ENCODE measurements around the gene INPP4B. TPM values are rescaled to one million over a fixed set of nuclear protein-coding genes. Genes with fewer than 3 reads are reported as not detected.
A peak's percentile ranks its signal among the peaks of the same experiment; 100 is the strongest.

INPP4B gene
- total and polyA plus RNA-seq, 7 experiments from 2014 or later, result 52.8 to 77.5 (median 64.2) TPM

DNA sequence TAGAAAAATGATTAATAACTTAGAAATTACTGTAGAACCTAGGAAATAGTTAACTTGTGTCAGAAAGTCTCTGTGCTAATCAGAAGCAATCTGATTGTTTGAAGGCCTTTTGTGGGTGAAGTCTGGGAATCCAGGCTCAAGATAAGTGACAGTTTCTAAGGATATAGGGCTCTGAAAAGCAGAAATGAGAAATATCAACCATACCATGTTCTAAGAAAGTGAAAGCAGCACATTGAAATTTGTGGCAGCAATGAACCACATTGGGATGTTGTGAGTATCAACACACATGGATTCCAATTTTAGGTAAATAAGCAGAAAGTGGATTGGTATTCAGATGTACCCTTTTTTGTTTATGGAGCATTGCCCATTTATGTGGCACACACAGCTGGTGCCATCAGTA lies 745.2 kb downstream of the INPP4B start:
- H3K27me3 Mint-ChIP-seq, result no peaks in the 10 kb centered on the region
- DNase-seq, result no peak
- no peak for ATAC-seq
- H3K4me3 Mint-ChIP-seq, result no peak overlapping the region
- peak overlapping the region in 4 of 9 donors; percentile 3 to 80 (median 30) for H3K27ac Mint-ChIP-seq
- intact Hi-C loops (cut with micrococcal nuclease), result no loop called here
- no peaks in the 10 kb centered on the region for H3K4me1 ChIP-seq (ENCODE audit: control insufficient read depth in 2 of 2, insufficient read depth in 2 of 2, low read length in 2 of 2)
- H3K36me3 Mint-ChIP-seq, result peaks cover 13 to 51% (median 28%) of the 10 kb centered on the region in 5 donors
- H3K9me3 Mint-ChIP-seq, result peaks cover 0 to 3% (median 0%) of the 10 kb centered on the region in 11 donors
- peaks cover 0 to 24% (median 10%) of the 10 kb centered on the region in 7 donors for H3K4me1 Mint-ChIP-seq
- no peak overlapping the region for H3K4me3 ChIP-seq (ENCODE audit: low read length)
- H3K9me3 ChIP-seq (ENCODE audit: control insufficient read depth in 2 of 3, low read length in 3 of 3), result no peaks in the 10 kb centered on the region
- POLR2A ChIA-PET, result no interaction called here
- peaks cover 0 to 14% (median 0%) of the 10 kb centered on the region in 3 experiments for H3K36me3 ChIP-seq (ENCODE audit: control insufficient read depth in 2 of 3, insufficient read depth in 3 of 3, low read length in 3 of 3)
- H3K27ac ChIP-seq (ENCODE audit: low read depth, low read length), result no peak overlapping the region
- CTCF ChIA-PET, result no interaction called here
- no peaks in the 10 kb centered on the region for H3K27me3 ChIP-seq (ENCODE audit: control insufficient read depth in 2 of 2, insufficient read depth in 2 of 2, low read length in 2 of 2)

GRCh38 chr4:142098900-142099545 lies 747.1 kb downstream of the INPP4B start:
- H3K36me3 Mint-ChIP-seq, result peaks cover 27 to 60% (median 39%) of the 10 kb centered on the region in 5 donors

DNA sequence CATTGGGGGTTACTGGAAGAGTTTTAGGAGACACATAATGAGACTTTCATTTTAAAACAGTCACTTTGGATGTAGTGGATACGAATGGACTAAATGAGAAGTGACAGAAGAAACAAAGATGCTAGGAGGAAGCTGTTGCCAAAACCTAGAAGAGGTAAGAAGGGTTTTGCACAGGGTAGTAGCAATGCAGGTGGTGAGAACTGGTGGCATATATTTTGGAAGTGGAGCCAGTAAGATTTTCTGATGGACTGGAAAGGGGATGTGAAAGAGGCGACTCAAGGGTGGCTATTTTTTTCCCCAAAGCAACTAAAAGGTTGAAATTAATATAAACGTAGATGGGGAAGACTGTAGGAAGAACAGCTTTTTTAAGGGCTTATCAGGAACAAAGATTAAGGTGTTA lies 747.7 kb downstream of the INPP4B start:
- CTCF ChIA-PET, result interaction anchor here (0.7 kb wide), 1 partner anchor 258 kb away, joined by 4 read pairs; no protein-coding TSS in a partner anchor

More at GRCh38 chr4:142098900-142099545, 747.1 kb downstream of the INPP4B start:
- DNase-seq (no peak), ATAC-seq (no peak)
- Histone ChIP-seq H3K9me3 (ENCODE audit: control insufficient read depth in 2 of 3, low read length in 3 of 3) (no peaks in the 10 kb centered on the region), H3K4me1 (ENCODE audit: control insufficient read depth in 2 of 2, insufficient read depth in 2 of 2, low read length in 2 of 2) (no peaks in the 10 kb centered on the region), H3K36me3 (ENCODE audit: control insufficient read depth in 2 of 3, insufficient read depth in 3 of 3, low read length in 3 of 3) (peaks cover 0 to 18% (median 0%) of the 10 kb centered on the region in 3 experiments), H3K27me3 (ENCODE audit: control insufficient read depth in 2 of 2, insufficient read depth in 2 of 2, low read length in 2 of 2) (no peaks in the 10 kb centered on the region), H3K27ac (ENCODE audit: low read depth, low read length) (no peak overlapping the region), H3K4me3 (ENCODE audit: low read length) (no peak overlapping the region)
- ChIA-PET POLR2A (no interaction called here), CTCF (interaction anchor here (0.7 kb wide), 1 partner anchor 257 kb away, joined by 4 read pairs; no protein-coding TSS in a partner anchor)
- Mint-ChIP-seq H3K27ac (peak overlapping the region in 4 of 9 donors; percentile 4 to 52 (median 26)), H3K4me3 (no peak overlapping the region), H3K9me3 (peaks cover 0 to 3% (median 0%) of the 10 kb centered on the region in 11 donors), H3K27me3 (no peaks in the 10 kb centered on the region), H3K4me1 (peaks cover 0 to 33% (median 10%) of the 10 kb centered on the region in 7 donors)
- intact Hi-C loops (cut with micrococcal nuclease), result no loop called here

GRCh38 chr4:142097015-142097414 lies 749.1 kb downstream of the INPP4B start:
- CTCF ChIA-PET, result no interaction called here
- peak overlapping the region in 1 of 9 donors; percentile 22 for H3K27ac Mint-ChIP-seq
- H3K4me3 Mint-ChIP-seq, result no peak overlapping the region
- POLR2A ChIA-PET, result no interaction called here
- DNase-seq (no peak), ATAC-seq (no peak)
- H3K4me3 ChIP-seq (ENCODE audit: low read length), result no peak overlapping the region
- peaks cover 0 to 3% (median 0%) of the 10 kb centered on the region in 11 donors for H3K9me3 Mint-ChIP-seq
- peaks cover 0 to 28% (median 5%) of the 10 kb centered on the region in 7 donors for H3K4me1 Mint-ChIP-seq
- intact Hi-C loops (cut with micrococcal nuclease), result no loop called here
- no peaks in the 10 kb centered on the region for H3K27me3 ChIP-seq (ENCODE audit: control insufficient read depth in 2 of 2, insufficient read depth in 2 of 2, low read length in 2 of 2)
- H3K9me3 ChIP-seq (ENCODE audit: control insufficient read depth in 2 of 3, low read length in 3 of 3), result no peaks in the 10 kb centered on the region
- H3K27me3 Mint-ChIP-seq, result no peaks in the 10 kb centered on the region
- H3K27ac ChIP-seq (ENCODE audit: low read depth, low read length), result no peak overlapping the region
- H3K4me1 ChIP-seq (ENCODE audit: control insufficient read depth in 2 of 2, insufficient read depth in 2 of 2, low read length in 2 of 2), result no peaks in the 10 kb centered on the region
- peaks cover 27 to 56% (median 39%) of the 10 kb centered on the region in 5 donors for H3K36me3 Mint-ChIP-seq
- H3K36me3 ChIP-seq (ENCODE audit: control insufficient read depth in 2 of 3, insufficient read depth in 3 of 3, low read length in 3 of 3), result peaks cover 0 to 15% (median 0%) of the 10 kb centered on the region in 3 experiments

More for the DNA sequence above, 747.7 kb downstream of the INPP4B start:
- H3K36me3 Mint-ChIP-seq, result peaks cover 27 to 55% (median 39%) of the 10 kb centered on the region in 5 donors
- no peaks in the 10 kb centered on the region for H3K27me3 ChIP-seq (ENCODE audit: control insufficient read depth in 2 of 2, insufficient read depth in 2 of 2, low read length in 2 of 2)
- H3K4me3 ChIP-seq (ENCODE audit: low read length), result no peak overlapping the region
- H3K4me1 Mint-ChIP-seq, result peaks cover 0 to 33% (median 10%) of the 10 kb centered on the region in 7 donors
- no peak overlapping the region for H3K4me3 Mint-ChIP-seq
- no peaks in the 10 kb centered on the region for H3K27me3 Mint-ChIP-seq
- peaks cover 0 to 18% (median 0%) of the 10 kb centered on the region in 3 experiments for H3K36me3 ChIP-seq (ENCODE audit: control insufficient read depth in 2 of 3, insufficient read depth in 3 of 3, low read length in 3 of 3)
- H3K4me1 ChIP-seq (ENCODE audit: control insufficient read depth in 2 of 2, insufficient read depth in 2 of 2, low read length in 2 of 2), result no peaks in the 10 kb centered on the region
- intact Hi-C loops (cut with micrococcal nuclease), result no loop called here
- no peaks in the 10 kb centered on the region for H3K9me3 ChIP-seq (ENCODE audit: control insufficient read depth in 2 of 3, low read length in 3 of 3)
- POLR2A ChIA-PET, result no interaction called here
- peaks cover 0 to 3% (median 0%) of the 10 kb centered on the region in 11 donors for H3K9me3 Mint-ChIP-seq
- peak overlapping the region in 4 of 9 donors; percentile 4 to 52 (median 26) for H3K27ac Mint-ChIP-seq
- DNase-seq, result no peak
- no peak overlapping the region for H3K27ac ChIP-seq (ENCODE audit: low read depth, low read length)
- ATAC-seq, result no peak

- POLR2A ChIA-PET, result no interaction called here
- Mint-ChIP-seq H3K4me1 (peaks cover 0 to 28% (median 7%) of the 10 kb centered on the region in 7 donors), H3K27ac (peak overlapping the region in 4 of 9 donors; percentile 5 to 44 (median 25)), H3K9me3 (peaks cover 0 to 3% (median 0%) of the 10 kb centered on the region in 11 donors), H3K27me3 (no peaks in the 10 kb centered on the region), H3K36me3 (peaks cover 27 to 56% (median 36%) of the 10 kb centered on the region in 5 donors), H3K4me3 (no peak overlapping the region)
- Histone ChIP-seq H3K4me3 (ENCODE audit: low read length) (no peak overlapping the region), H3K4me1 (ENCODE audit: control insufficient read depth in 2 of 2, insufficient read depth in 2 of 2, low read length in 2 of 2) (no peaks in the 10 kb centered on the region), H3K36me3 (ENCODE audit: control insufficient read depth in 2 of 3, insufficient read depth in 3 of 3, low read length in 3 of 3) (peaks cover 0 to 15% (median 0%) of the 10 kb centered on the region in 3 experiments), H3K27me3 (ENCODE audit: control insufficient read depth in 2 of 2, insufficient read depth in 2 of 2, low read length in 2 of 2) (no peaks in the 10 kb centered on the region), H3K9me3 (ENCODE audit: control insufficient read depth in 2 of 3, low read length in 3 of 3) (no peaks in the 10 kb centered on the region), H3K27ac (ENCODE audit: low read depth, low read length) (no peak overlapping the region)
- CTCF ChIA-PET, result no interaction called here
- intact Hi-C loops (cut with micrococcal nuclease), result no loop called here
- DNase-seq (no peak), ATAC-seq (no peak)
Observed at GRCh38 chr4:142095886-142096605, 750.1 kb downstream of the INPP4B start.

GRCh38 chr4:142092941-142093340 lies 753.2 kb downstream of the INPP4B start:
- H3K9me3 Mint-ChIP-seq, result peaks cover 0 to under 1% (median 0%) of the 10 kb centered on the region in 11 donors
- Histone ChIP-seq H3K27ac (ENCODE audit: low read depth, low read length) (no peak overlapping the region), H3K4me1 (ENCODE audit: control insufficient read depth in 2 of 2, insufficient read depth in 2 of 2, low read length in 2 of 2) (no peaks in the 10 kb centered on the region), H3K36me3 (ENCODE audit: control insufficient read depth in 2 of 3, insufficient read depth in 3 of 3, low read length in 3 of 3) (peaks cover 0 to 10% (median 0%) of the 10 kb centered on the region in 3 experiments), H3K4me3 (ENCODE audit: low read length) (no peak overlapping the region), H3K27me3 (ENCODE audit: control insufficient read depth in 2 of 2, insufficient read depth in 2 of 2, low read length in 2 of 2) (no peaks in the 10 kb centered on the region), H3K9me3 (ENCODE audit: control insufficient read depth in 2 of 3, low read length in 3 of 3) (no peaks in the 10 kb centered on the region)
- DNase-seq, result no peak
- no peaks in the 10 kb centered on the region for H3K27me3 Mint-ChIP-seq
- intact Hi-C loops (cut with micrococcal nuclease), result no loop called here
- peak overlapping the region in 1 of 9 donors; percentile 2 for H3K27ac Mint-ChIP-seq
- ChIA-PET CTCF (no interaction called here), POLR2A (interaction anchor here (0.6 kb wide), 1 partner anchor 65 kb away, joined by 3 read pairs; no protein-coding TSS in a partner anchor)
- no peak overlapping the region for H3K4me3 Mint-ChIP-seq
- H3K36me3 Mint-ChIP-seq, result peaks cover 15 to 58% (median 29%) of the 10 kb centered on the region in 5 donors
- no peak for ATAC-seq
- peaks cover 0 to 19% (median 4%) of the 10 kb centered on the region in 7 donors for H3K4me1 Mint-ChIP-seq
